ENCODE results near the gene ELFN2. TPM values are rescaled to one million over a fixed set of nuclear protein-coding genes. Genes with fewer than 3 reads are reported as not detected.

ELFN2 gene
- polyA plus RNA-seq, 2 of the 4 experiments (the other 2 are of a cell fraction): 0.94 to 8.1 TPM

GRCh38 chr22:37476389-37477329, 49.4 kb upstream of the ELFN2 start:
- ATAC-seq: no peak
- no peak overlapping the region for H3K4me3 ChIP-seq
- CTCF ChIA-PET: interaction anchor here (0.5 to 0.7 kb wide), 2 partner anchors 15 to 1857 kb away, joined by 3 read pairs; no protein-coding TSS in a partner anchor
- no peak for FAIRE-seq
- H3K9me3 ChIP-seq: no peaks in the 10 kb centered on the region
- POLR2A ChIA-PET: no interaction called here
- 85% methylated on average over 10 of the region's 14 CpGs for WGBS (ENCODE audit: missing lambda C conversion rate)
- H3K27ac ChIP-seq: no peak overlapping the region
- no peaks in the 10 kb centered on the region for H3K4me1 ChIP-seq
- no peak overlapping the region for H3K4me2 ChIP-seq
- DNase-seq (ENCODE audit: low read depth in 1 of 2, low spot score in 1 of 2): no peak
- TF ChIP-seq MYC (IDR thresholded peaks at IDR 0.05; ENCODE audit: borderline replicate concordance, low read length) (no peak), NPAS2 (CRISPR knock-in tag; IDR thresholded peaks at IDR 0.05; ENCODE audit: borderline replicate concordance) (no peak), RFX5 (IDR thresholded peaks at IDR 0.05) (no peak), HMGXB4 (CRISPR knock-in tag; IDR thresholded peaks at IDR 0.05; ENCODE audit: borderline replicate concordance) (no peak), RCOR1 (IDR thresholded peaks at IDR 0.05; ENCODE audit: low read depth, low read length) (no peak), SREBF2 (IDR thresholded peaks at IDR 0.05) (no peak), ZFP36 (IDR thresholded peaks at IDR 0.05; ENCODE audit: borderline replicate concordance, partially characterized antibody) (no peak), EHMT2 (IDR thresholded peaks at IDR 0.05; ENCODE audit: low read depth) (no peak), NFE2L2 (conservative IDR thresholded peaks at IDR 0.05; ENCODE audit: low read length) (no peak), RNF2 (IDR thresholded peaks at IDR 0.05; ENCODE audit: borderline replicate concordance, low read depth) (no peak), PHF8 (IDR thresholded peaks at IDR 0.05; ENCODE audit: borderline replicate concordance, low read depth) (no peak), RAD21 (conservative IDR thresholded peaks at IDR 0.05 in 1 of 2, IDR thresholded peaks at IDR 0.05 in 1 of 2) (no peak), ATOH8 (CRISPR knock-in tag; IDR thresholded peaks at IDR 0.05; ENCODE audit: low read depth) (no peak), ZC3H11A (IDR thresholded peaks at IDR 0.05) (no peak)

GRCh38 chr22:37474447-37475090, 47.3 kb upstream of the ELFN2 start:
- ATAC-seq (no peak), DNase-seq (ENCODE audit: low read depth in 1 of 2, low spot score in 1 of 2) (no peak), FAIRE-seq (no peak)
- Histone ChIP-seq H3K9me3 (no peaks in the 10 kb centered on the region), H3K4me1 (no peaks in the 10 kb centered on the region), H3K4me3 (no peak overlapping the region), H3K4me2 (no peak overlapping the region), H3K27ac (no peak overlapping the region)
- ChIA-PET CTCF (interaction anchor here (1.1 to 5.6 kb wide), 6 partner anchors 17 to 214 kb away, joined by 3 to 42 read pairs (median 8); no protein-coding TSS in a partner anchor), POLR2A (no interaction called here)
- WGBS (ENCODE audit: missing lambda C conversion rate): 93% methylated on average over 7 of the region's 11 CpGs
- no peak for TF ChIP-seq RAD21 (conservative IDR thresholded peaks at IDR 0.05 in 1 of 2, IDR thresholded peaks at IDR 0.05 in 1 of 2)
- no peak for TF ChIP-seq NFE2L2 (conservative IDR thresholded peaks at IDR 0.05; ENCODE audit: low read length)
- TF ChIP-seq NR3C1 (IDR thresholded peaks at IDR 0.05): no peak
- TF ChIP-seq SREBF2 (IDR thresholded peaks at IDR 0.05): no peak
- no peak for TF ChIP-seq EHF (CRISPR knock-in tag; IDR thresholded peaks at IDR 0.05)
- no peak for TF ChIP-seq HES2 (IDR thresholded peaks at IDR 0.05)
- no peak for TF ChIP-seq RNF2 (IDR thresholded peaks at IDR 0.05; ENCODE audit: borderline replicate concordance, low read depth)
- no peak for TF ChIP-seq SMC3 (IDR thresholded peaks at IDR 0.05)
- no peak for TF ChIP-seq KDM1A (IDR thresholded peaks at IDR 0.05; ENCODE audit: low read depth)
- TF ChIP-seq ESRRA (IDR thresholded peaks at IDR 0.05; ENCODE audit: borderline replicate concordance, low read length): no peak
- TF ChIP-seq HEYL (CRISPR knock-in tag; IDR thresholded peaks at IDR 0.05): no peak
- no peak for TF ChIP-seq MYC (IDR thresholded peaks at IDR 0.05; ENCODE audit: borderline replicate concordance, low read length)
- TF ChIP-seq BCL3 (IDR thresholded peaks at IDR 0.05): no peak
- TF ChIP-seq CBX2 (IDR thresholded peaks at IDR 0.05; ENCODE audit: borderline replicate concordance, low read depth): no peak
- TF ChIP-seq CTCF (IDR thresholded peaks at IDR 0.05): no peak
- TF ChIP-seq PHF8 (IDR thresholded peaks at IDR 0.05; ENCODE audit: borderline replicate concordance, low read depth): no peak
- TF ChIP-seq GATA3 (IDR thresholded peaks at IDR 0.05; ENCODE audit: borderline replicate concordance): no peak
- TF ChIP-seq E2F6 (IDR thresholded peaks at IDR 0.05; ENCODE audit: borderline replicate concordance, low read depth): no peak
- TF ChIP-seq HOXB13 (CRISPR knock-in tag; IDR thresholded peaks at IDR 0.05; ENCODE audit: low read depth): no peak

Data from A549 (cell line).